Activated naive CD8-positive, alpha-beta T cell treated with anti-CD3 and anti-CD28 coated beads, Interleukin-2, amount 10 ng/mL, durations not matched to agents 7 days and 5 days (primary cell): ENCODE results near the gene NUP210. TPM values are rescaled to one million over a fixed set of nuclear protein-coding genes. Genes with fewer than 3 reads are reported as not detected.
A peak's percentile ranks its signal among the peaks of the same experiment; 100 is the strongest.

Experiments
- ATAC-seq: fragments of 150-1000 bp; cut with Tn5 transposase; one replicate; pipeline ENCODE4 v1.10.0; 2021; ENCODE audit warnings: low read depth, moderate library complexity
- POLR2A ChIA-PET: fragments of 350-600 bp; sonication (Branson Sonifier 250); formaldehyde crosslinking; loops from one replicate; lab custom pipeline; 2021; ENCODE audit warnings: antibody characterized with exemption; lab: Charles Lee
- DNase-seq: peaks from one replicate; pipeline ENCODE4 v3.0.0; 2021
- H3K27ac Mint-ChIP-seq: one replicate; pipeline ENCODE4 v1.8.0; 2022; ENCODE audit warnings: mild to moderate bottlenecking, mixed read lengths
- H3K27me3 Mint-ChIP-seq: one replicate; pipeline ENCODE4 v1.8.0; 2022; ENCODE audit warnings: mild to moderate bottlenecking, moderate library complexity, mixed read lengths
- H3K36me3 Mint-ChIP-seq: one replicate; pipeline ENCODE4 v1.8.0; 2021; ENCODE audit warnings: mild to moderate bottlenecking, mixed read lengths
- H3K4me1 Mint-ChIP-seq: one replicate; pipeline ENCODE4 v1.8.0; 2021; ENCODE audit warnings: mixed read lengths
- H3K4me3 Mint-ChIP-seq: one replicate; pipeline ENCODE4 v1.8.0; 2022; ENCODE audit warnings: mild to moderate bottlenecking, moderate library complexity, mixed read lengths
- H3K9me3 Mint-ChIP-seq: one replicate; pipeline ENCODE4 v1.8.0; 2021; ENCODE audit warnings: mixed read lengths
- total RNA-seq, 2 experiments: library from RNA; stranded (reverse); gene quantifications; one replicate each; pipeline ENCODE4 v1.2.3, GENCODE V29; 2021

The NUP210 gene
- total RNA-seq, 2 experiments from 2014 or later = 163 to 170 TPM

DNA sequence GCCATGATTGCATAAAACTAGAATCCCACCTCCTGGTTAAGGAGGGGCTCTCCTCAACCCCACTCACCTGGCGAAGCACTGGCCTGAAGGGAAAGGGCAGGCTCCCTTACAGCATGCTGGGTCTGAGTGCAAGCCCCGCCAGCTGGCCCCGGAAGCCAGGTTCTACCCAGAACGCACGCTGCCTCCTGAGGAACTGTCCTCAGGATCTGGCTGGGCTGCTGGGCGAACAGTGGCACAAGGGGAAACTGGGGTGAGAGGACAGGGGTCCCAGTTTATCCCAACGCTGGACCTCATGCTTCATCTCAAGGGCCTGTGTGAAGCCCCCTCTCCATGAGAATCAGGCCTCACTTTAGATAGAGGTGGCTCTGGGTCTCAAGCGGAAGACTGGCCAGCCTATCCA lies 47.5 kb downstream of the NUP210 start:
- no peak overlapping the region for H3K27ac Mint-ChIP-seq
- H3K9me3 Mint-ChIP-seq = no peaks in the 10 kb centered on the region
- ATAC-seq (no peak), DNase-seq (no peak)
- peaks cover 3% of the 10 kb centered on the region for H3K4me1 Mint-ChIP-seq
- no peak overlapping the region for H3K4me3 Mint-ChIP-seq
- POLR2A ChIA-PET = no interaction called here
- no peaks in the 10 kb centered on the region for H3K27me3 Mint-ChIP-seq
- peaks cover 23% of the 10 kb centered on the region for H3K36me3 Mint-ChIP-seq

DNA sequence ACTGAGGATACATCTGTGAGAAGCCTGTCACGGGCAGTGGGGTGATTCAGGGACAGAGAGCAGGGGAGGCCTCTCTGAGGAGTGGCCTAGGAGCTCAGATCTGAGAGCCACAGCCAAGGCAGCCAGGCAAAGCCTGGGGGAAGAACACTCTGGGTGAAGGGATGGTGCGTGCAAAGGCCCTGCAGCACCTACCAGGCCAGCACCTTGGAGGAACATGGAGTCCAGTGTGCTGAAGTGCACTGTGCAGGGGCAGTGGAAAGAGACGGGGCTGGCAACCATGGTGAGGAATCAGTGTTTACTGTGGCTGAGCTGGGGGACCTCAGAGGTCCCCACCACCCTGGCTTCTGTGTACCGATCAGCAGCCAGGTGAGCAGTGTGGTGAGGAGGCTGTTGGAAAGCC lies 48.0 kb downstream of the NUP210 start:
- H3K4me3 Mint-ChIP-seq = no peak overlapping the region
- no peak overlapping the region for H3K27ac Mint-ChIP-seq

DNA sequence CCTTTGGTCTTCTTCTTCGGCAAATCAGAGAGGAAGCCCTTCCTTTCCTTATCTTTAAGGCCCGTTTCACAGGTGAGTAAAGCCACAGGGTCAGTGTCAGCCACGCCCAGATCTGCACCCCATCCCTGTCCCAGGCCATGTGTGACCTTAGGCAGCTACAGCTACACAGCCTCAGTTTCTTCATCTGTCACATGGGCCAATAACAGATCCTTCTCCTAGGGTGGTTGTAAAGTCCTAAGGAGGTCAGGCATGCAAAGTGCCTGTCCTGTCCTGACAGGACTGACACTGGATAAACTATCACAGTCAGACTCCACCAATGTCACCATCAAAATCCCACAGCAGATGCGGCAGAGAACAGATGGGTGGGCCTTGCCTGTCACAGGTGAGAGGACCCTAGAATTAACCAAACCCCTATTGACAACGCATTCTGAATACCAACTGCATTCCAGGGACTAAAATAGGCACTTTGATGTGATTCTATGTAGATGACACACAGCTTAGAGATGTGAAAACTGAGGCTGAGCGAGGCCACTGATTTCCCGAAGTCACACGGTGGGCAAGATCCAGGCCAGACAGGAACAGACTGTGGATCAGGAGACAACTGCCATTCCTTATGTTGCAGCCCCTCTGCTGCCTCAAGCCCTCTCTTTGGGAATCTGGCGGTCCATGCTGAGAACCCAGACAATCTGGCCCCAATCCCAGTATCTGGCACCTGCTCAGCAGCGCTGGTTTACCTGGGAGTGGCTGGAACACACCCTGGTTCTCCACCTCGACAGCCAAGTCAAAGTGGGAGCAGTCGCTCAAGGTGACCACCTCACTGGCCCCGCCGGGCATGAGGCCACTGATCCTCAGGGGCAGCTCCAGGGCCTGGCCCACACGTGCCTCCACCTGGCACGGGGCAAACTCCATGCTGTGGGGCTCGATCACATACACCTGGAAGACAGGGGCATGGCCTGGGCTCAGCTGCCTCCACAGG lies 48.7 kb downstream of the NUP210 start:
- Mint-ChIP-seq H3K27ac (peak overlapping the region; percentile 38), H3K27me3 (no peaks in the 10 kb centered on the region), H3K4me1 (peaks cover 3% of the 10 kb centered on the region)

More for the DNA sequence above, 48.0 kb downstream of the NUP210 start:
- Mint-ChIP-seq H3K27me3 (no peaks in the 10 kb centered on the region), H3K9me3 (no peaks in the 10 kb centered on the region), H3K36me3 (peaks cover 23% of the 10 kb centered on the region), H3K4me1 (peaks cover 3% of the 10 kb centered on the region)
- ATAC-seq (no peak), DNase-seq (no peak)
- POLR2A ChIA-PET = no interaction called here

GRCh38 chr3:13370609-13371008 lies 49.5 kb downstream of the NUP210 start:
- Mint-ChIP-seq H3K36me3 (peaks cover 22% of the 10 kb centered on the region), H3K27me3 (no peaks in the 10 kb centered on the region), H3K4me1 (peaks cover 3% of the 10 kb centered on the region), H3K9me3 (no peaks in the 10 kb centered on the region), H3K27ac (no peak overlapping the region), H3K4me3 (no peak overlapping the region)
- DNase-seq = no peak
- POLR2A ChIA-PET = no interaction called here
- no peak for ATAC-seq

More for the DNA sequence above, 48.7 kb downstream of the NUP210 start:
- Mint-ChIP-seq H3K4me3 (no peak overlapping the region), H3K9me3 (no peaks in the 10 kb centered on the region), H3K36me3 (peaks cover 23% of the 10 kb centered on the region)
- ATAC-seq (no peak), DNase-seq (no peak)
- POLR2A ChIA-PET = no interaction called here

DNA sequence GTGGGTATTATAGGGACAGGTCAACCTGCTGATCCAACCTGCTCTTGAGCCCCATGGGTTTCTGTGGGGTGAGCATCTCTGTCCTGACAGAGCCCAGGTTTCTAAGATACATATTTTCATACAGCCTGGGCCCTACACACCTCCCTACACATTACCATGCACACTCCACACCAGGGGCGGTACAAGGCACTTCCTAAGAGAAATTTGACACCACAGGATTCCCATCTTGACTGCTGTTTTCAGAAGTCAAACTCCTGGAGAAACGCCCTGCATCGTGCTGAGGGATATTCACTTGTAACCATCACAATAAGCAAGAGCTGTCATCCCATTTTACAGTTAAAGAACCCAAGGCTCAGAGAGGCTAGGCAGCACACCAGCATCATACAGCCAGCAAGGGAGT lies 50.1 kb downstream of the NUP210 start:
- POLR2A ChIA-PET = no interaction called here
- peaks cover 3% of the 10 kb centered on the region for H3K4me1 Mint-ChIP-seq
- no peak overlapping the region for H3K4me3 Mint-ChIP-seq
- no peak for ATAC-seq
- no peaks in the 10 kb centered on the region for H3K27me3 Mint-ChIP-seq
- no peak overlapping the region for H3K27ac Mint-ChIP-seq
- H3K9me3 Mint-ChIP-seq = no peaks in the 10 kb centered on the region
- peaks cover 21% of the 10 kb centered on the region for H3K36me3 Mint-ChIP-seq
- no peak for DNase-seq

GRCh38 chr3:13368834-13369233 lies 51.3 kb downstream of the NUP210 start:
- H3K27ac Mint-ChIP-seq = no peak overlapping the region
- H3K36me3 Mint-ChIP-seq = peaks cover 24% of the 10 kb centered on the region
- no peak overlapping the region for H3K4me3 Mint-ChIP-seq
- H3K27me3 Mint-ChIP-seq = no peaks in the 10 kb centered on the region
- ATAC-seq (no peak), DNase-seq (no peak)
- no peaks in the 10 kb centered on the region for H3K9me3 Mint-ChIP-seq
- POLR2A ChIA-PET = no interaction called here
- H3K4me1 Mint-ChIP-seq = peaks cover 5% of the 10 kb centered on the region

GRCh38 chr3:13367728-13368127 lies 52.4 kb downstream of the NUP210 start:
- Mint-ChIP-seq H3K27ac (no peak overlapping the region), H3K36me3 (peaks cover 28% of the 10 kb centered on the region), H3K4me1 (peaks cover 9% of the 10 kb centered on the region), H3K4me3 (no peak overlapping the region), H3K27me3 (no peaks in the 10 kb centered on the region), H3K9me3 (no peaks in the 10 kb centered on the region)
- no peak for DNase-seq
- ATAC-seq = no peak
- POLR2A ChIA-PET = no interaction called here

GRCh38 chr3:13365390-13366379 lies 54.4 kb downstream of the NUP210 start:
- POLR2A ChIA-PET = no interaction called here
- Mint-ChIP-seq H3K27ac (peak overlapping the region; percentile 42), H3K4me1 (peaks cover 16% of the 10 kb centered on the region), H3K36me3 (peaks cover 28% of the 10 kb centered on the region), H3K9me3 (no peaks in the 10 kb centered on the region), H3K4me3 (no peak overlapping the region), H3K27me3 (no peaks in the 10 kb centered on the region)
- DNase-seq = no peak
- no peak for ATAC-seq

- Mint-ChIP-seq H3K27ac (no peak overlapping the region), H3K36me3 (peaks cover 30% of the 10 kb centered on the region)
These were observed 55.4 kb downstream of the NUP210 start for GRCh38 chr3:13364602-13365271.

DNA sequence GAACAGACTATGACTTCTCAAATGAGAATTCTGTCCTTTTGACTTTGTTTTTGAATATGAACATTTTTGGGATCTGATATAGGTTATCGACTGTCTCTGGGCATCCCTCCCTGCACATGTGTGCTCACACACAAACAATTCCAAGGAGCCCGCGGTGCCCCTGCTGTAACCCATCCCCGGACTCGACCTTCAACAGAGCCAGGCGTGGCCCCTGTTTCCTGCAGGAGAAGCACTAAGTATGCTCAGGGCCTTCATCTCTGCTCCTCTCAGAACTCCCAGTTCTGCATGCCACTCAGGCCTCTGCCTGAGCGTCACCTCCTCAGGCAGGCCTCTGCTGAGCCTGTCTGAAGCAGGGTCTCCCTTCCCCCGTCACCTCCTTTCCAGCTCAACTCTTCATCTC lies 57.6 kb downstream of the NUP210 start:
- Mint-ChIP-seq H3K4me3 (no peak overlapping the region), H3K27me3 (no peaks in the 10 kb centered on the region), H3K9me3 (no peaks in the 10 kb centered on the region), H3K36me3 (peaks cover 25% of the 10 kb centered on the region), H3K4me1 (peaks cover 16% of the 10 kb centered on the region), H3K27ac (peak overlapping the region; percentile 72)
- ATAC-seq = no peak
- DNase-seq = no peak
- POLR2A ChIA-PET = no interaction called here

More at GRCh38 chr3:13364602-13365271, 55.4 kb downstream of the NUP210 start:
- Mint-ChIP-seq H3K4me1 (peaks cover 16% of the 10 kb centered on the region), H3K9me3 (no peaks in the 10 kb centered on the region), H3K27me3 (no peaks in the 10 kb centered on the region), H3K4me3 (no peak overlapping the region)
- POLR2A ChIA-PET = no interaction called here
- no peak for DNase-seq
- no peak for ATAC-seq

- H3K27ac Mint-ChIP-seq = no peak overlapping the region
- no peaks in the 10 kb centered on the region for H3K9me3 Mint-ChIP-seq
- POLR2A ChIA-PET = no interaction called here
- H3K36me3 Mint-ChIP-seq = peaks cover 29% of the 10 kb centered on the region
- ATAC-seq (no peak), DNase-seq (no peak)
- H3K4me3 Mint-ChIP-seq = no peak overlapping the region
- H3K4me1 Mint-ChIP-seq = peaks cover 17% of the 10 kb centered on the region
- no peaks in the 10 kb centered on the region for H3K27me3 Mint-ChIP-seq
These were observed 60.2 kb downstream of the NUP210 start for GRCh38 chr3:13359916-13360315.

DNA sequence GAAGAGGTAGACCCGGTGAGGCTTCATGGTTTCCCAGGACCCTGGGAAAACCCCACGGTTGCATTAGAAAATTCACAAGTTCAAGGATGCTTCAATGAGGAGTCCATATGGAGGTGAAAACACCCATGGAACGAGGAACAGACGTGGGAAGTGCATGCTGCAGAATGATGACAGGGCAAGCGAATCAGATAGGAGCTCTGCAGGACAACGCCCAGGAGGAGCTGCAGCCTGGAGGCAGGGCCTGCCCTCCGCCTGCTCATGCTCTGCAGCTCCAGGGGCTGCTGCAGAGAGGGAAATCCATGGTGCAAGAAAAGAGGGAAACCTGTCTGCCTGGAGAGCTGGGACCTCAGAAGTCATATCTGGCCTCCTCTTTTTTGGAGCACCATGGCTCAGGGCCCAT lies 61.5 kb downstream of the NUP210 start:
- no peak overlapping the region for H3K4me3 Mint-ChIP-seq
- no peak overlapping the region for H3K27ac Mint-ChIP-seq
- H3K9me3 Mint-ChIP-seq = no peaks in the 10 kb centered on the region
- peaks cover 25% of the 10 kb centered on the region for H3K4me1 Mint-ChIP-seq
- no peak for DNase-seq
- no peak for ATAC-seq
- POLR2A ChIA-PET = no interaction called here
- peaks cover 31% of the 10 kb centered on the region for H3K36me3 Mint-ChIP-seq
- H3K27me3 Mint-ChIP-seq = no peaks in the 10 kb centered on the region

GRCh38 chr3:13358051-13358450 lies 62.1 kb downstream of the NUP210 start:
- peaks cover 28% of the 10 kb centered on the region for H3K4me1 Mint-ChIP-seq
- POLR2A ChIA-PET = no interaction called here
- peaks cover 29% of the 10 kb centered on the region for H3K36me3 Mint-ChIP-seq
- H3K4me3 Mint-ChIP-seq = no peak overlapping the region
- DNase-seq (no peak), ATAC-seq (no peak)
- H3K9me3 Mint-ChIP-seq = no peaks in the 10 kb centered on the region
- H3K27me3 Mint-ChIP-seq = no peaks in the 10 kb centered on the region
- H3K27ac Mint-ChIP-seq = no peak overlapping the region
